GM12801 (cell line): ENCODE measurements around the gene NOXO1.

Experiments
- CTCF ChIP-seq: IDR thresholded peaks from one replicate; pipeline ENCODE4 v1.5.1; 2011; ENCODE audit warnings: control low read depth; ENCODE audit not compliant: insufficient read length; ENCODE audit errors: extremely low read depth

NOXO1 gene

GRCh38 chr16:1944612-1945199 lies 36.6 kb downstream of the NOXO1 start:
- TF ChIP-seq CTCF: no peak

GRCh38 chr16:1942810-1943726 lies 38.2 kb downstream of the NOXO1 start, which contains the start of gene MSRB1:
MSRB1 (minus strand) TSS chr16:1943199; CDS start chr16:1943156, 43 bp downstream.
- no peak for TF ChIP-seq CTCF

GRCh38 chr16:1942047-1942809 lies 39.0 kb downstream of the NOXO1 start:
- no peak for TF ChIP-seq CTCF

GRCh38 chr16:1941162-1942046 lies 39.9 kb downstream of the NOXO1 start:
- TF ChIP-seq CTCF: no peak

GRCh38 chr16:1940273-1941161 lies 40.8 kb downstream of the NOXO1 start:
- no peak for TF ChIP-seq CTCF

GRCh38 chr16:1938910-1939309 lies 42.4 kb downstream of the NOXO1 start:
- no peak for TF ChIP-seq CTCF
